AG04450 (cell line): Measurements from ENCODE around the gene HMCES. TPM values are rescaled to one million over a fixed set of nuclear protein-coding genes. Genes with fewer than 3 reads are reported as not detected.

Source experiments
- CTCF ChIA-PET: fragments of 300-600, 350-600 bp; formaldehyde crosslinking; extraction: SDS; loops from one replicate; lab custom pipeline; 2022; ENCODE audit warnings: antibody characterized with exemption, inconsistent platforms; lab: Charles Lee
- POLR2A ChIA-PET: fragments of 350-600 bp; formaldehyde crosslinking; extraction: SDS; loops from one replicate; lab custom pipeline; 2021; ENCODE audit warnings: antibody characterized with exemption, inconsistent platforms; lab: Yijun Ruan, JAX
- DNase-seq: peaks from one replicate; pipeline ENCODE4 v3.0.0-alpha.2; 2011; ENCODE audit warnings: low read depth, low spot score
- H3K27ac ChIP-seq: one replicate; pipeline ENCODE4 v1.5.1; 2012; ENCODE audit warnings: low read depth, low read length, control low read depth
- H3K27me3 ChIP-seq: one replicate; pipeline ENCODE4 v1.6.0; 2012; ENCODE audit warnings: low read length; ENCODE audit not compliant: control insufficient read depth, insufficient read depth
- H3K4me3 ChIP-seq: 2 replicates; pipeline ENCODE4 v1.5.1; 2011; ENCODE audit warnings: mild to moderate bottlenecking, low read depth, low read length, control low read depth
- H3K9me3 ChIP-seq: 2 replicates; pipeline ENCODE4 v1.5.1; 2012; ENCODE audit warnings: low read length; ENCODE audit not compliant: control insufficient read depth, insufficient read depth
- CTCF ChIP-seq: IDR thresholded peaks from 2 replicates; pipeline ENCODE4 v1.5.1; 2011; ENCODE audit warnings: low read depth, low read length, control low read depth, inconsistent platforms
- polyA plus RNA-seq: library from polyadenylated mRNA; depleted of rRNA; stranded (reverse); fragments of >200 nt; gene quantifications from 2 replicates; pipeline ENCODE4 v1.2.3, GENCODE V29; 2011

HMCES gene
- polyA plus RNA-seq, 1 experiment: 19.9 TPM

- ChIA-PET POLR2A (no interaction called here), CTCF (interaction anchor here (1.0 kb wide), 1 partner anchor 12 kb away, joined by 3 read pairs; no protein-coding TSS in a partner anchor)
- peak overlapping the region; percentile 31 for H3K27ac ChIP-seq
- no peaks in the 10 kb centered on the region for H3K9me3 ChIP-seq
- DNase-seq: no peak
- H3K4me3 ChIP-seq: no peak overlapping the region
- no peaks in the 10 kb centered on the region for H3K27me3 ChIP-seq
- TF ChIP-seq CTCF: no peak
These were observed 10.3 kb upstream of the HMCES start for GRCh38 chr3:129268396-129268795.

- CTCF ChIA-PET: interaction anchor here (1.0 kb wide), 1 partner anchor 45 kb away, joined by 3 read pairs; a partner anchor contains a TSS
- Histone ChIP-seq H3K4me3 (no peak overlapping the region), H3K27ac (no peak overlapping the region), H3K9me3 (no peaks in the 10 kb centered on the region), H3K27me3 (no peaks in the 10 kb centered on the region)
- no peak for DNase-seq
- POLR2A ChIA-PET: no interaction called here
- TF ChIP-seq CTCF: no peak
These were observed 7.0 kb upstream of the HMCES start for GRCh38 chr3:129271674-129272073.

- Histone ChIP-seq H3K27me3 (no peaks in the 10 kb centered on the region), H3K4me3 (no peak overlapping the region), H3K9me3 (no peaks in the 10 kb centered on the region; the same call in 1 of the 2 replicates), H3K27ac (no peak overlapping the region)
- ChIA-PET CTCF (no interaction called here), POLR2A (interaction anchor here (4.3 kb wide), 1 partner anchor 40 kb away, joined by 39 read pairs; a partner anchor contains a TSS)
- DNase-seq: no peak
- no peak for TF ChIP-seq CTCF
These were observed 2.3 kb upstream of the HMCES start for GRCh38 chr3:129276385-129276784.

DNA sequence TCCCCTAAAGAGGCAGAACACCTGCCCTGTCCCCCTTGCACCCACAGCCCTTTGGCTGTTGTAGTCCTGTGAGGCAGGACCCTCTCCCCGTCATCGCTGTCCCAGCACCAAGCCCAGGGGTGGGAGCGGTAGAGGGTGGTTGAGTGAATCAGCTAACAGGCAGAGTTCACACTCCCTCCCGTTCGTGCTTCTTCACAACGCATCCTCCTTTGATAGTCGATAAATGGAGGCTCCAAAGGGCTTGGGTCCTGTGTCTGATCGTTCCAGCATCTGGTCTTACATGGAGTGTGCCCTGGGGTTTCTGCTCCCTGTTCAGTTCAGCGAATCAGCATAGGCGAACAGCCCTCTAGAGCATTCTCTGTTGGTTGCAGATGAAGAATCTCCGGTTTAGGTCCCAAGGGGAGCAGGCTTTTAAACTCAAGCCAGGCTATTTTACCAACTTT, 820 bp upstream of the HMCES start:
- H3K27me3 ChIP-seq: no peaks in the 10 kb centered on the region
- DNase-seq: no peak
- POLR2A ChIA-PET: interaction anchor here (4.3 kb wide), 1 partner anchor 38 kb away, joined by 39 read pairs; a partner anchor contains a TSS
- H3K27ac ChIP-seq: no peak overlapping the region
- CTCF ChIA-PET: interaction anchor here (2.0 kb wide), 1 partner anchor 39 kb away, joined by 4 read pairs; a partner anchor contains a TSS
- no peaks in the 10 kb centered on the region; the same call in 1 of the 2 replicates for H3K9me3 ChIP-seq
- no peak for TF ChIP-seq CTCF
- H3K4me3 ChIP-seq: no peak overlapping the region
